ENCODE measurements around the gene EPS15. TPM values are rescaled to one million over a fixed set of nuclear protein-coding genes. Genes with fewer than 3 reads are reported as not detected.
"Not testable (repeated sequence)": the region's sequence is repeated elsewhere in the genome, so short reads cannot be mapped to it uniquely, and the experiment has no call there.

The EPS15 gene
- total RNA-seq, 1 donor from 2014 or later = 139 TPM

- no peak for DNase-seq
- Mint-ChIP-seq H3K9me3 (ENCODE audit: unreplicated experiment) (peaks cover 9% of the 10 kb centered on the region), H3K4me3 (ENCODE audit: unreplicated experiment) (peak overlapping the region; percentile 71), H3K27me3 (ENCODE audit: unreplicated experiment) (no peaks in the 10 kb centered on the region), H3K36me3 (ENCODE audit: unreplicated experiment) (no peaks in the 10 kb centered on the region), H3K27ac (ENCODE audit: unreplicated experiment) (peak overlapping the region; percentile 67), H3K4me1 (ENCODE audit: low read depth, unreplicated experiment) (peaks cover 28% of the 10 kb centered on the region)
- TF ChIP-seq CTCF (IDR thresholded peaks at IDR 0.05; ENCODE audit: partially characterized antibody, unreplicated experiment) = no peak
Observed at GRCh38 chr1:51415963-51416362, 103.1 kb downstream of the EPS15 start.

GRCh38 chr1:51414811-51415210 lies 104.3 kb downstream of the EPS15 start:
- H3K4me3 Mint-ChIP-seq (ENCODE audit: unreplicated experiment) = no peak overlapping the region
- TF ChIP-seq CTCF (IDR thresholded peaks at IDR 0.05; ENCODE audit: partially characterized antibody, unreplicated experiment) = no peak
- DNase-seq = no peak
- H3K4me1 Mint-ChIP-seq (ENCODE audit: low read depth, unreplicated experiment) = peaks cover 31% of the 10 kb centered on the region
- H3K27ac Mint-ChIP-seq (ENCODE audit: unreplicated experiment) = no peak overlapping the region
- no peaks in the 10 kb centered on the region for H3K36me3 Mint-ChIP-seq (ENCODE audit: unreplicated experiment)
- peaks cover 9% of the 10 kb centered on the region for H3K9me3 Mint-ChIP-seq (ENCODE audit: unreplicated experiment)
- H3K27me3 Mint-ChIP-seq (ENCODE audit: unreplicated experiment) = no peaks in the 10 kb centered on the region

- not testable (repeated sequence) for DNase-seq; H3K27me3 Mint-ChIP-seq (ENCODE audit: unreplicated experiment); H3K36me3 Mint-ChIP-seq (ENCODE audit: unreplicated experiment); H3K4me3 Mint-ChIP-seq (ENCODE audit: unreplicated experiment); H3K9me3 Mint-ChIP-seq (ENCODE audit: unreplicated experiment); H3K4me1 Mint-ChIP-seq (ENCODE audit: low read depth, unreplicated experiment)
- peak overlapping the region; percentile 22 for H3K27ac Mint-ChIP-seq (ENCODE audit: unreplicated experiment)
Observed at GRCh38 chr1:51411820-51412219, 107.2 kb downstream of the EPS15 start.

GRCh38 chr1:51410568-51411460 lies 108.3 kb downstream of the EPS15 start:
- no peak for DNase-seq
- Mint-ChIP-seq H3K27ac (ENCODE audit: unreplicated experiment) (no peak overlapping the region), H3K36me3 (ENCODE audit: unreplicated experiment) (no peaks in the 10 kb centered on the region), H3K9me3 (ENCODE audit: unreplicated experiment) (peaks cover 3% of the 10 kb centered on the region), H3K4me1 (ENCODE audit: low read depth, unreplicated experiment) (peaks cover 4% of the 10 kb centered on the region), H3K27me3 (ENCODE audit: unreplicated experiment) (no peaks in the 10 kb centered on the region), H3K4me3 (ENCODE audit: unreplicated experiment) (no peak overlapping the region)
- no peak for TF ChIP-seq CTCF (IDR thresholded peaks at IDR 0.05; ENCODE audit: partially characterized antibody, unreplicated experiment)

- not testable (repeated sequence) for H3K4me1 Mint-ChIP-seq (ENCODE audit: low read depth, unreplicated experiment); H3K4me3 Mint-ChIP-seq (ENCODE audit: unreplicated experiment); H3K27me3 Mint-ChIP-seq (ENCODE audit: unreplicated experiment); H3K36me3 Mint-ChIP-seq (ENCODE audit: unreplicated experiment); H3K9me3 Mint-ChIP-seq (ENCODE audit: unreplicated experiment); H3K27ac Mint-ChIP-seq (ENCODE audit: unreplicated experiment); DNase-seq
Observed at GRCh38 chr1:51409755-51410541, 109.1 kb downstream of the EPS15 start.

All from glutamatergic neuron (in vitro differentiated cells).